ENCODE data around the gene TRNAU1AP.

Gene TRNAU1AP

DNA sequence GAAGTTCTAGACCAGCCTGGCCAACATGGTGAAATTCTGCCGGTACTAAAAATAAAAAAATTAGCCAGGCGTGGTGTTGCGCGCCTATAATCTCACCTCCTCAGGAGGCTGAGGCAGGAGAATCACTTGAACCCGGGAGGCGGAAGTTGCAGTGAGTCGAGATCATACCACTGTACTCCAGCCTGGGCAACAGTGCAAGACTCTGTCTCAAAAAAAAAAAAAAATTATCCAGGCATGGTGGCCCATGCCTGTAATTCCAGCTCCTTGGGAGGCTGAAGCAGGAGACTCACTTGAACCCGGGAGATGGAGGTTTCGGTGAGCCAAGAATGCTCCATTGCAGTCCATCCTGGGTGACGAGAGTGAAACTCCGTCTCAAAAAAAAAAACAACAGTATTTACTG is 20.7 kb downstream of the TRNAU1AP start (continued):
- TF ChIP-seq, protein P1, sequence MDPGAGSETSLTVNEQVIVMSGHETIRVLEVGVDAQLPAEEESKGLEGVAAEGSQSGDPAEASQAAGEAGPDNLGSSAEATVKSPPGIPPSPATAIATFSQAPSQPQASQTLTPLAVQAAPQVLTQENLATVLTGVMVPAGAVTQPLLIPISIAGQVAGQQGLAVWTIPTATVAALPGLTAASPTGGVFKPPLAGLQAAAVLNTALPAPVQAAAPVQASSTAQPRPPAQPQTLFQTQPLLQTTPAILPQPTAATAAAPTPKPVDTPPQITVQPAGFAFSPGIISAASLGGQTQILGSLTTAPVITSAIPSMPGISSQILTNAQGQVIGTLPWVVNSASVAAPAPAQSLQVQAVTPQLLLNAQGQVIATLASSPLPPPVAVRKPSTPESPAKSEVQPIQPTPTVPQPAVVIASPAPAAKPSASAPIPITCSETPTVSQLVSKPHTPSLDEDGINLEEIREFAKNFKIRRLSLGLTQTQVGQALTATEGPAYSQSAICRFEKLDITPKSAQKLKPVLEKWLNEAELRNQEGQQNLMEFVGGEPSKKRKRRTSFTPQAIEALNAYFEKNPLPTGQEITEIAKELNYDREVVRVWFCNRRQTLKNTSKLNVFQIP (CRISPR knock-in tag; IDR thresholded peaks at IDR 0.05; ENCODE audit: borderline replicate concordance, low read depth) = no peak
- TF ChIP-seq ZC3H10 (CRISPR knock-in tag; IDR thresholded peaks at IDR 0.05) (no peak), ARNTL (CRISPR knock-in tag; IDR thresholded peaks at IDR 0.05; ENCODE audit: borderline replicate concordance, low read depth) (no peak), ZFP30 (CRISPR knock-in tag; IDR thresholded peaks at IDR 0.05) (no peak), ZNF8 (CRISPR knock-in tag; IDR thresholded peaks at IDR 0.05) (no peak), RARB (CRISPR knock-in tag; IDR thresholded peaks at IDR 0.05) (no peak), BACH2 (CRISPR knock-in tag; IDR thresholded peaks at IDR 0.05; ENCODE audit: borderline replicate concordance) (no peak), TOX (CRISPR knock-in tag; IDR thresholded peaks at IDR 0.05; ENCODE audit: borderline replicate concordance) (no peak)
- TF ChIP-seq, protein P2, sequence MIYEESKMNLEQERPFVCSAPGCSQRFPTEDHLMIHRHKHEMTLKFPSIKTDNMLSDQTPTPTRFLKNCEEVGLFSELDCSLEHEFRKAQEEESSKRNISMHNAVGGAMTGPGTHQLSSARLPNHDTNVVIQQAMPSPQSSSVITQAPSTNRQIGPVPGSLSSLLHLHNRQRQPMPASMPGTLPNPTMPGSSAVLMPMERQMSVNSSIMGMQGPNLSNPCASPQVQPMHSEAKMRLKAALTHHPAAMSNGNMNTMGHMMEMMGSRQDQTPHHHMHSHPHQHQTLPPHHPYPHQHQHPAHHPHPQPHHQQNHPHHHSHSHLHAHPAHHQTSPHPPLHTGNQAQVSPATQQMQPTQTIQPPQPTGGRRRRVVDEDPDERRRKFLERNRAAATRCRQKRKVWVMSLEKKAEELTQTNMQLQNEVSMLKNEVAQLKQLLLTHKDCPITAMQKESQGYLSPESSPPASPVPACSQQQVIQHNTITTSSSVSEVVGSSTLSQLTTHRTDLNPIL (CRISPR knock-in tag; IDR thresholded peaks at IDR 0.05; ENCODE audit: low read depth) = no peak

- ATAC-seq = no peak
- no peak for TF ChIP-seq PATZ1 (CRISPR knock-in tag; IDR thresholded peaks at IDR 0.05; ENCODE audit: borderline replicate concordance)
- TF ChIP-seq, protein P2 (CRISPR knock-in tag; IDR thresholded peaks at IDR 0.05; ENCODE audit: low read depth) = no peak
- no peak for TF ChIP-seq SNAI2 (CRISPR knock-in tag; IDR thresholded peaks at IDR 0.05)
- no peak for TF ChIP-seq ZFP3 (CRISPR knock-in tag; IDR thresholded peaks at IDR 0.05)
- TF ChIP-seq ARNTL (CRISPR knock-in tag; IDR thresholded peaks at IDR 0.05; ENCODE audit: borderline replicate concordance, low read depth) = no peak
- TF ChIP-seq RARB (CRISPR knock-in tag; IDR thresholded peaks at IDR 0.05) = no peak
- TF ChIP-seq ZNF565 (CRISPR knock-in tag; conservative IDR thresholded peaks at IDR 0.05; ENCODE audit: low read depth) = no peak
- no peak for TF ChIP-seq ZFP30 (CRISPR knock-in tag; IDR thresholded peaks at IDR 0.05)
- no peak for TF ChIP-seq GLIS3 (CRISPR knock-in tag; IDR thresholded peaks at IDR 0.05)
- TF ChIP-seq PPARA (CRISPR knock-in tag; IDR thresholded peaks at IDR 0.05; ENCODE audit: borderline replicate concordance) = no peak
- no peak for TF ChIP-seq ZNF8 (CRISPR knock-in tag; IDR thresholded peaks at IDR 0.05)
- TF ChIP-seq OSR1 (CRISPR knock-in tag; IDR thresholded peaks at IDR 0.05) = no peak
- TF ChIP-seq ZC3H10 (CRISPR knock-in tag; IDR thresholded peaks at IDR 0.05) = no peak
- no peak for TF ChIP-seq TCF4 (CRISPR knock-in tag; IDR thresholded peaks at IDR 0.05; ENCODE audit: borderline replicate concordance)
- no peak for TF ChIP-seq CSRNP3 (CRISPR knock-in tag; IDR thresholded peaks at IDR 0.05)
- no peak for TF ChIP-seq TSHZ2 (CRISPR knock-in tag; IDR thresholded peaks at IDR 0.05)
- TF ChIP-seq, protein P1 (CRISPR knock-in tag; IDR thresholded peaks at IDR 0.05; ENCODE audit: borderline replicate concordance, low read depth) = no peak
- no peak for TF ChIP-seq ISL1 (CRISPR knock-in tag; IDR thresholded peaks at IDR 0.05)
- TF ChIP-seq TOX (CRISPR knock-in tag; IDR thresholded peaks at IDR 0.05; ENCODE audit: borderline replicate concordance) = no peak
- no peak for TF ChIP-seq CSDC2 (CRISPR knock-in tag; IDR thresholded peaks at IDR 0.05)
Observed at GRCh38 chr1:28577052-28577678, 24.3 kb downstream of the TRNAU1AP start.
